ENCODE measurements around the gene CTAGE8.
"Not testable (repeated sequence)": the region's sequence is repeated elsewhere in the genome, so short reads cannot be mapped to it uniquely, and the experiment has no call there.

DNA sequence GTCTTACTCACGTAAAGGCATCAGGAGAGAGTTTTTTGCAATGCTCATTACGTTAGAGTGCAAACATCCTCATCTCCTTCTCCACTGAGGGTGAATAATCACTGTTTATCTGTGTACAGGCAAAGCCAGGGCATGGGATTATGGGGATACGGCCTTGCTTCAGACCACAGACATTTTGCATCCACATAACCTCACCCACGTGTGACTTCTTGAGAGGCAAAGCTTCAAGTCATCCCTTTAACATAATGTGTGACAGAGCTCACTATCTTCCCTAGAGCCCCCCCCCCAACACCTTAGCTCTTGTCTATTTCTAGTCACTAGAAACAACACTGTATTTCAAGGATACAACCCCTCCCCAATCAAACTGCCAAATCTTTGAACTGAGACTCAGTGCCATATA, 22.5 kb upstream of the CTAGE8 start:
- TF ChIP-seq POLR2AphosphoS5 (IDR thresholded peaks at IDR 0.05; ENCODE audit: low read length); POLR2AphosphoS2 (IDR thresholded peaks at IDR 0.05; ENCODE audit: low read depth, low read length); TAF1 (IDR thresholded peaks at IDR 0.05; ENCODE audit: borderline replicate concordance, low read depth, low read length); POLR2A (IDR thresholded peaks at IDR 0.05; ENCODE audit: low read depth, low read length); SMAD5 (IDR thresholded peaks at IDR 0.05; ENCODE audit: low read depth); NFYA (IDR thresholded peaks at IDR 0.05; ENCODE audit: borderline replicate concordance, low read depth, low read length); EZH2 (IDR thresholded peaks at IDR 0.05; ENCODE audit: borderline replicate concordance, control insufficient read depth, low read depth, low read length); JUND (IDR thresholded peaks at IDR 0.05; ENCODE audit: low read depth, low read length); MTA2 (IDR thresholded peaks at IDR 0.05; ENCODE audit: low read depth); HDGF (IDR thresholded peaks at IDR 0.05): not testable (repeated sequence)
- TF ChIP-seq, protein P1, sequence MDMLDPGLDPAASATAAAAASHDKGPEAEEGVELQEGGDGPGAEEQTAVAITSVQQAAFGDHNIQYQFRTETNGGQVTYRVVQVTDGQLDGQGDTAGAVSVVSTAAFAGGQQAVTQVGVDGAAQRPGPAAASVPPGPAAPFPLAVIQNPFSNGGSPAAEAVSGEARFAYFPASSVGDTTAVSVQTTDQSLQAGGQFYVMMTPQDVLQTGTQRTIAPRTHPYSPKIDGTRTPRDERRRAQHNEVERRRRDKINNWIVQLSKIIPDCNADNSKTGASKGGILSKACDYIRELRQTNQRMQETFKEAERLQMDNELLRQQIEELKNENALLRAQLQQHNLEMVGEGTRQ (IDR thresholded peaks at IDR 0.05; ENCODE audit: borderline replicate concordance, low read depth, low read length): not testable (repeated sequence)
- TF ChIP-seq, protein P2, sequence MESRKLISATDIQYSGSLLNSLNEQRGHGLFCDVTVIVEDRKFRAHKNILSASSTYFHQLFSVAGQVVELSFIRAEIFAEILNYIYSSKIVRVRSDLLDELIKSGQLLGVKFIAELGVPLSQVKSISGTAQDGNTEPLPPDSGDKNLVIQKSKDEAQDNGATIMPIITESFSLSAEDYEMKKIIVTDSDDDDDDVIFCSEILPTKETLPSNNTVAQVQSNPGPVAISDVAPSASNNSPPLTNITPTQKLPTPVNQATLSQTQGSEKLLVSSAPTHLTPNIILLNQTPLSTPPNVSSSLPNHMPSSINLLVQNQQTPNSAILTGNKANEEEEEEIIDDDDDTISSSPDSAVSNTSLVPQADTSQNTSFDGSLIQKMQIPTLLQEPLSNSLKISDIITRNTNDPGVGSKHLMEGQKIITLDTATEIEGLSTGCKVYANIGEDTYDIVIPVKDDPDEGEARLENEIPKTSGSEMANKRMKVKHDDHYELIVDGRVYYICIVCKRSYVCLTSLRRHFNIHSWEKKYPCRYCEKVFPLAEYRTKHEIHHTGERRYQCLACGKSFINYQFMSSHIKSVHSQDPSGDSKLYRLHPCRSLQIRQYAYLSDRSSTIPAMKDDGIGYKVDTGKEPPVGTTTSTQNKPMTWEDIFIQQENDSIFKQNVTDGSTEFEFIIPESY (IDR thresholded peaks at IDR 0.05): not testable (repeated sequence)
- TF ChIP-seq, protein P3, sequence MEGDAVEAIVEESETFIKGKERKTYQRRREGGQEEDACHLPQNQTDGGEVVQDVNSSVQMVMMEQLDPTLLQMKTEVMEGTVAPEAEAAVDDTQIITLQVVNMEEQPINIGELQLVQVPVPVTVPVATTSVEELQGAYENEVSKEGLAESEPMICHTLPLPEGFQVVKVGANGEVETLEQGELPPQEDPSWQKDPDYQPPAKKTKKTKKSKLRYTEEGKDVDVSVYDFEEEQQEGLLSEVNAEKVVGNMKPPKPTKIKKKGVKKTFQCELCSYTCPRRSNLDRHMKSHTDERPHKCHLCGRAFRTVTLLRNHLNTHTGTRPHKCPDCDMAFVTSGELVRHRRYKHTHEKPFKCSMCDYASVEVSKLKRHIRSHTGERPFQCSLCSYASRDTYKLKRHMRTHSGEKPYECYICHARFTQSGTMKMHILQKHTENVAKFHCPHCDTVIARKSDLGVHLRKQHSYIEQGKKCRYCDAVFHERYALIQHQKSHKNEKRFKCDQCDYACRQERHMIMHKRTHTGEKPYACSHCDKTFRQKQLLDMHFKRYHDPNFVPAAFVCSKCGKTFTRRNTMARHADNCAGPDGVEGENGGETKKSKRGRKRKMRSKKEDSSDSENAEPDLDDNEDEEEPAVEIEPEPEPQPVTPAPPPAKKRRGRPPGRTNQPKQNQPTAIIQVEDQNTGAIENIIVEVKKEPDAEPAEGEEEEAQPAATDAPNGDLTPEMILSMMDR (IDR thresholded peaks at IDR 0.05 in 2 of 3, conservative IDR thresholded peaks at IDR 0.05 in 1 of 3; ENCODE audit: control insufficient read depth in 2 of 3, extremely low read depth in 1 of 3, insufficient read depth in 1 of 3, low read depth in 3 of 3, low read length in 3 of 3): not testable (repeated sequence)
